ENCODE results near the gene TSFM.

TSFM gene

GRCh38 chr12:57836442-57837375, 54.1 kb downstream of the TSFM start:
- DNase-seq (ENCODE audit: low spot score) = peak; percentile 71
- no peak for TF ChIP-seq CTCF (IDR thresholded peaks at IDR 0.05; ENCODE audit: borderline replicate concordance, control extremely low read depth, extremely low read depth, insufficient read depth, missing control alignments)

GRCh38 chr12:57837864-57838562, 55.4 kb downstream of the TSFM start:
- no peak for DNase-seq (ENCODE audit: low spot score)
- in situ Hi-C loops (cut with MboI; ENCODE audit: low sequenced_read_pairs, unreplicated experiment) = no loop called here
- TF ChIP-seq CTCF (IDR thresholded peaks at IDR 0.05; ENCODE audit: borderline replicate concordance, control extremely low read depth, extremely low read depth, insufficient read depth, missing control alignments) = no peak

More at GRCh38 chr12:57836442-57837375, 54.1 kb downstream of the TSFM start:
- in situ Hi-C loops (cut with MboI; ENCODE audit: low sequenced_read_pairs, unreplicated experiment) = no loop called here

- DNase-seq (ENCODE audit: low spot score) = no peak
- TF ChIP-seq CTCF (IDR thresholded peaks at IDR 0.05; ENCODE audit: borderline replicate concordance, control extremely low read depth, extremely low read depth, insufficient read depth, missing control alignments) = no peak
- in situ Hi-C loops (cut with MboI; ENCODE audit: low sequenced_read_pairs, unreplicated experiment) = no loop called here
Measured at GRCh38 chr12:57838594-57839302, 56.2 kb downstream of the TSFM start.

- DNase-seq (ENCODE audit: low spot score) = no peak
- in situ Hi-C loops (cut with MboI; ENCODE audit: low sequenced_read_pairs, unreplicated experiment) = no loop called here
- no peak for TF ChIP-seq CTCF (IDR thresholded peaks at IDR 0.05; ENCODE audit: borderline replicate concordance, control extremely low read depth, extremely low read depth, insufficient read depth, missing control alignments)
Measured at GRCh38 chr12:57839996-57840395, 57.4 kb downstream of the TSFM start.

GRCh38 chr12:57840726-57841125, 58.1 kb downstream of the TSFM start:
- in situ Hi-C loops (cut with MboI; ENCODE audit: low sequenced_read_pairs, unreplicated experiment) = no loop called here
- no peak for TF ChIP-seq CTCF (IDR thresholded peaks at IDR 0.05; ENCODE audit: borderline replicate concordance, control extremely low read depth, extremely low read depth, insufficient read depth, missing control alignments)
- no peak for DNase-seq (ENCODE audit: low spot score)

GRCh38 chr12:57841445-57841844, 58.9 kb downstream of the TSFM start:
- no peak for DNase-seq (ENCODE audit: low spot score)
- in situ Hi-C loops (cut with MboI; ENCODE audit: low sequenced_read_pairs, unreplicated experiment) = no loop called here
- no peak for TF ChIP-seq CTCF (IDR thresholded peaks at IDR 0.05; ENCODE audit: borderline replicate concordance, control extremely low read depth, extremely low read depth, insufficient read depth, missing control alignments)

All from GM13976 (cell line).